ENCODE data around the gene HIKESHI.

Gene HIKESHI, protein sequence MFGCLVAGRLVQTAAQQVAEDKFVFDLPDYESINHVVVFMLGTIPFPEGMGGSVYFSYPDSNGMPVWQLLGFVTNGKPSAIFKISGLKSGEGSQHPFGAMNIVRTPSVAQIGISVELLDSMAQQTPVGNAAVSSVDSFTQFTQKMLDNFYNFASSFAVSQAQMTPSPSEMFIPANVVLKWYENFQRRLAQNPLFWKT

GRCh38 chr11:86302092-86302793, at the start of gene HIKESHI:
Gene HIKESHI (plus strand): TSS chr11:86302240. CDS start chr11:86302449, 209 bp downstream.
- DNase-seq: peak; percentile 95

GRCh38 chr11:86255896-86256295, 46.1 kb upstream of the HIKESHI start:
- DNase-seq: no peak

DNA sequence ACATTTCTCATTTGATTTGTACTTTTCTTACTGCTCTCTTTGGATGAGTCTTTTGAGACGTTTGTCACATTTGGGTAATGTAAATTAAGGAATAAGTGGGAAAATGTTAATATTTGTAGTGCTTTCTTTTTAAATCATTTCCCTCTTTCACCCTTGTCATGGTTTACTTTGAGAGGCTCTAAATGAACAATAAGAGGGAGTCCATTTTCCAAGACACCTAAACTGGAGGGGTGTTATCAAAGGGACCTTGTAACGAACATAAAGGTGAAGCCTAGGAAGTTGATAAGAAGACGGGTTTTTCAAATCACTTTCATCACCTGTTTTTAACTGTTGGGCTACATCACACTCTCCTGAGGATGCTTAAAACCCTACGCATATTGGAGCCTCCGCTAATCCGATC, 45.4 kb upstream of the HIKESHI start:
- no peak for DNase-seq

DNA sequence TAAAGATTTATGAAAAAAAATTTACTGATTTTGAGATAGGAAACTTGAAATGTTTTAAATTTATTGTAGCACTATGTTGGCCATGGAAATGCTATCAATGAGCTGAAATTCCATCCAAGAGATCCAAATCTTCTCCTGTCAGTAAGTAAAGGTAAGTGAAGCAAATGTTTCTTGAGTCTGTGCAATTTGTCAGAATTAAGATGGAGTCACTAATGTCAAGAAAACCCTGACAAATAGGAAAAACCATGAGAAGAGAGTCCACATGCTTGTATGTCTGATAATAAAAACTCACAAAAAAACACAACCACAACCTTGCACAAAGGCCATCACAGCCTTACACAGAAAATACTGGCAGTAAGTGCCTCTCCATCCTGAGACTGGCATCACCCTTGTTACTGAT, 44.6 kb upstream of the HIKESHI start:
- no peak for DNase-seq

DNA sequence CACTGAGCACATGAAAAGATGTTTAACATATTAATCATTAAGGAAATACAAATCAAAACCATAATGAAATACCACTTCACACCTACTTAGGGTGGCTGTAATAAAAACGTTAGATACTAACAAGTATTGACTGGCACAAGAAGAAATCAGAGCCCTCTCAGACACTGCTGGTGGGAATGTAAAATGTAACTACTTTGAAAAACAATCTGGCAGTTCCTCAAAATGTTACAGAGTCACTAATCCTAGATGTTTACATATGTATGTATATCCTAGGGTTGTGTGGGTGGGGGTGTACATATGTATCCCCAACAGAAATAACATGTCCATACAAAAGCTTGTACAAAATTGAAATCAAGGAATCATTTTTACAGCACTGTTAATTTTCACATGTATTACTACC, 42.3 kb upstream of the HIKESHI start:
- DNase-seq: no peak

- no peak for DNase-seq
These were observed 40.7 kb upstream of the HIKESHI start for GRCh38 chr11:86261328-86261727.

DNA sequence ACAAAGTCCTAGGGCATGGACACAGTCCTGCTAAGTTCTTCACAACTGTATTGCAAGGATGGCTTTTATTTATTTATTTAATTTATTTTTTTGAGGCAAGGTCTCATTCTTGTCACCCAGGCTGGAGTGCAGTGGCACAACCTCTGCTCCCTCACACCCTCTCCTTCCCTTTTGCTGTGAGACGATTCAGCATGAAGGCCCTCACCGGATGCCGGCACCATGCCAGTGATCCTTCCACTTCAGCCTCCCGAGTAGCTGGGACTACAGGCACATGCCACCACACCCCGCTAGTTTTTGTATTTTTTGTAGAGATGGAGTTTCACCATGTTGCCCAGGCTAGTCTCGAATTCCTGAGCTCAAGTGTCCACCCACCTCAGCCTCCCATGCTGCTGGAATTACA, 39.7 kb upstream of the HIKESHI start:
- no peak for DNase-seq

DNA sequence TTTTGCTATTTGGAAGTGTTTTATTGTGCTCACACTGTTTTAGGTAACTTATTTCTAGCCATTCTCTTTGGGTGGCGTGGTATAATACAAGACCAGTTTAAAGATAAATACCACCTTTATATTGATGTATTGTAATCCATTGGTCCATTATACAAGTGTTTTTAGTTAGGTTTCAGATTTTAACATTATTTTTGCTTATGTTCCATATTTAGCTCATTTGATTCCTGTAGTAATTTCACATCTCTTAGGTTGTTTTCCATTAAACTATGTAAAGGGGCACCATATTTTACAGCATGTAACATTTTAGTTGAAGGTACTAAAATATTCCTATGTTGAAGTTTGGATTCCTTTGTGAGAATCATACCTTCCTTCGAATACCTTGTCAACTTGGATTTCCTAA, 37.4 kb upstream of the HIKESHI start:
- DNase-seq: no peak

GRCh38 chr11:86265194-86265593, 36.8 kb upstream of the HIKESHI start:
- no peak for DNase-seq

DNA sequence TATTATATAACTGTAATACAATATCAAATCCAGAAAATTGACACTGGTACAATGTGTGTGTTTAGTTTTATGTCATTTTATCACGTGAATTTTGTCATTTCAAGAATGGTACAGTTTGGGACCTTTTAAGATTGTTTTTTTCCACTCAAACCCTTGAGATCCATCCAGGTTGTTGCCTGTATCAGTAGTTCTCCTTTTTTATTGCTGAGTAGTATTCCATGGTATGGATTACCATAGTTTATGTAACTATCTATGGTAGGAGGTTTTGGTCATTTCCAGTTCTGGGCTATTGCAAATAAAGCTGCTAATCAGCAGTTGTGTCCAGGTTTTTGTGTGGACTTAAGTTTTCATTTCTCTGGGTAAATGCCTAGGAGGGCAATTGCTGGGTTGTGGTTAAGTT, 32.4 kb upstream of the HIKESHI start:
- no peak for DNase-seq

DNA sequence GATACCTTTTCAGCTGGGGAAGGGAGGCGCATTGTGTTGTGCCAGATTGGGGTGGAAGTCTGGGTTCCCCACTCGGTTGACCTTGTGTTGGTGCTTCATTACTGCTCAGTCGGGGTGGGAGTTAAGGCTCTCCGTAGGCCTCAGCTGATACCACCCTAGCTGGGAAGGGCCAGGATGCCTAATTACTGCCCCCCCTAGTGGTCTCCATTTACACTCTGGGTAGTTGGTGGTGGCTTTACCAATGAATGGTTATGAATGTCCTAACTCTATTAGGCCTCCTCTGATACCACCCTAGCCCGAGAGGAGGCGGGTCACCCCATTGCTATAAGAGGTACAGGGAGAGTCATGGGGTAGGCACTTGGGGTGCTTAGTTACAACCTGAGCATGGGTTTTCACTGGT, 27.5 kb upstream of the HIKESHI start:
- DNase-seq: no peak

- no peak for DNase-seq
These were observed 27.0 kb upstream of the HIKESHI start for GRCh38 chr11:86274999-86275398.

GRCh38 chr11:86275493-86276370, 26.3 kb upstream of the HIKESHI start:
- no peak for DNase-seq

DNA sequence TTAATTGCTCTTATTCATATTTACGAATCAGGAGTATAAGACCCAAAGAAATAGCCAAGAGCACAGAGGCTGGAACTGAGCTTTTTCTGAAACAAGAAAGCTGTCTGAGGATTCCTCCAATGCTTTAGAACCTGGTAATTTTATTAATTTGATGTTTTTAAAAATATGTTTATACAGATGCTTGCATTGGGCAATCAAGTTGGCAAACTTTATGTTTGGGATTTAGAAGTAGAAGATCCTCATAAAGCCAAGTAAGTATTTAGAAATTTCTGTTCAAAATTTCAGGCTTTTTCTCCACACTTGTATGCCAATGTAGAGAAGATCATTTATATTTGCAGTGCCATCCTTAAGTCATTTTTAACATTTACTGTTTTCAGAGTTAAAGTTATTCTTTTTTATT, 24.3 kb upstream of the HIKESHI start:
- no peak for DNase-seq

DNA sequence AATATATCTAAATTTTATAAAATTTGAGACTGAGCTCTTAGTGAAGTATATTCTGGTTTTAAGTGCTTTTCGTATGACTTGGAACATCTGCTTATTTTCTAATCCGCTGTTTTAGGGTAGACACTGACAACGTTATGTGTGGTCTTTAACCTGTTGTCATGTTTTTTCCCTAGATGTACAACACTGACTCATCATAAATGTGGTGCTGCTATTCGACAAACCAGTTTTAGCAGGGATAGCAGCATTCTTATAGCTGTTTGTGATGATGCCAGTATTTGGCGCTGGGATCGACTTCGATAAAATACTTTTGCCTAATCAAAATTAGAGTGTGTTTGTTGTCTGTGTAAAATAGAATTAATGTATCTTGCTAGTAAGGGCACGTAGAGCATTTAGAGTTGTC, 23.8 kb upstream of the HIKESHI start:
- DNase-seq: no peak

GRCh38 chr11:86279747-86280146, 22.3 kb upstream of the HIKESHI start:
- DNase-seq: peak; percentile 49

GRCh38 chr11:86287468-86287796, 14.6 kb upstream of the HIKESHI start:
- DNase-seq: no peak

DNA sequence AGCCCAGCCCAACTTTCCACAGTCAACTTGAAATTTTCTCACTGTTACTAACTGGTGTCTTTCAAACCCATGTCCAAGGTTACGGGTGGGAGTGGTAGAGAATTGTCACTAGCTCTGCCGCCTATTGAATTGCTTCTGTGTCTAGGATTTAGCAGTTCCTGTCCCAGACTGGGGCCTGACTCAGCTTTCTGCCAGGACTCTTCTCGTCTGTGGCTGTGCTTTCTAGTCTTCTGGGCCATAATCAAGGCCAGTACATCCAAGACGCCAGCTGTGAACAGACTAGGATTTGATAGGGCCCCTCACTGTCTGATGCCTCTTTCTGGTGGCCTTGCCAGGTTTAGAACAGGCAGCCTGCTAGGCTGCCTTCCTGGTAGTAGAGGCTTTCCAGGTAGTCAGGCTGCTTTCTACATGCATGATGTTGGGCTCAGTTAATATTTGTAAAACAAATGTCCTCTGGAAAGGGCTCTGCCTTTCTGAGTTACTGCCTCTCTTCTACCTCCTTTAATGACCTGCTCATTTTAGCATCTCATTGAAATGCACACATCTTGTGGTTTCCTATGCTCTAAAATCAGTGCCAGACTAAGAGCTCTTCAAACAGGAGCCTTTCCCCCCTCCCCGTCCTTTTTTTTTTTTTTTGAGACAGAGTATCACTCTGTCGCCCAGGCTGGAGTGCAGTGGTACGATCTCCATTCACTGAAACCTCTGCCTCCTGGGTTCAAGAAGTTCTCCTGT, 13.1 kb upstream of the HIKESHI start:
- no peak for DNase-seq

DNA sequence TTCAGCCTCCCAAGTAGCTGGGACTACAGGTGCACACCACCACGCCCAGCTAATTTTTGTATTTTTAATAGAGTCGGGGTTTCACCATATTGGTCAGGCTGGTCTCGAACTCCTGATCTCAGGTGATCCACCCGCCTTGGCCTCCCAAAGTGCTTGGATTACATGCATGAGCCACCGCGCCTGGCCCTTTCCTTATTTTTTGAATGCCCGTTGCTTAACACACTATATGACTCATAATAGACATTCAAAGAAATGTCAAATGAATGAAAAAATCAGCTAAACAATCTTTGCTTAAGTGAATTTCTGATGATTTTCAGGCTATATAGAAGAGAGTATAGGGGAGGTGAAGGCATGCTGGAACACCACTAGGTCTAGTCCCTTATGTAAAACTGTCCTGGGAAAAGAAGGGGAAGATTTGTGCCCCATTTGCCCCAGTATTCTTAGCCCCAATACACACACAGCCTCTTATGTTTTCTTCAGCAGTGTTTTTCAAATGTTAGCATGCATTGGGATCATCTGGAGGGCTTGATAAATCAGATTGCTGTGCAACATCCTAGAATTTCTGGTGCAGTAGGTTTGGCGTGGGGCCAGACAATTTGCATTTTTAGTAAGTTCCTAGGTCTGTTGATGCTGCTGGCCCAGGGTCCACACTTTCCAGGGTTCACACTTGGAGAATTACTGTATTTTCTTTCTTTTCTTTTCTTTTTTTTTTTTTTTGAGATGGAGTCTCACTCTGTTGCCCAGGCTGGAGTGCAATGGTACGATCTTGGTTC, 12.3 kb upstream of the HIKESHI start:
- DNase-seq: peak; percentile 14

DNA sequence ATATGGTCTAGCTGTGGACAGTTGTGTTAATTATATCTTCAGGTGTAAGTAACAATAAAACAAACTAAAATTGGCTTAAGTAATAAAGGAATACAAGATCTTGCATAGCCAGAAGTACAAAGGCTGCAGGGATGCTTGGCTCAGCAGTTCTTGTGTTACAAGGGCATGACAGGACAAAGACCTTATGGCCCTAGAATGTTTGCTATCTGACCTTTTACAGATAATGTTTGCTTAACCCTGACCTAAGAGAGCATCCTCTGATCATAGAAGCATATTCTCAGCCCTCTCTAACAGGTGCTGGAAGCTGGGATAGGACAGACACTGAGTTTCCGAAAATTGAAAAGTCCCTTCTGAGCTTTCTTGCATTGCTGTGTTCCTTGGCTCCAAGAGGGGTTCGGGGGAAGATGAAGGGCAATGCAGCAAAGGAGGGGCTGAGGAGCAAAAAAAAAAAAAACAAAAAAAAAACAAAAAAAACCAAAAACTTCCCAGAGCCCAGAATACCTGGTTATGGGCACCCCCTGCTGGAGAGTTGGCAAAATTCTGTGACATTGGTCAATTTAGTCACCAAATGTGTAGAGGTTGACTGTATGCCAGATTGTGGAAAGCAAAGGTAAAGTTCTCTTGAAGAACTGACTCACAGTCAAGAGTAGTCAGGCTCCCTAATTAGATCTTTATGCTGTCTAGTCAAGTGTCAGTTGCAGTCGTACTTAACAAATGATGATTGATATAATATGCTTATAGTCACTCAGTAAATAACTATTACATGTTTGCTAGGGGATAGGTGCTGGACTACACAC, 10.4 kb upstream of the HIKESHI start:
- peak; percentile 59 for DNase-seq

DNA sequence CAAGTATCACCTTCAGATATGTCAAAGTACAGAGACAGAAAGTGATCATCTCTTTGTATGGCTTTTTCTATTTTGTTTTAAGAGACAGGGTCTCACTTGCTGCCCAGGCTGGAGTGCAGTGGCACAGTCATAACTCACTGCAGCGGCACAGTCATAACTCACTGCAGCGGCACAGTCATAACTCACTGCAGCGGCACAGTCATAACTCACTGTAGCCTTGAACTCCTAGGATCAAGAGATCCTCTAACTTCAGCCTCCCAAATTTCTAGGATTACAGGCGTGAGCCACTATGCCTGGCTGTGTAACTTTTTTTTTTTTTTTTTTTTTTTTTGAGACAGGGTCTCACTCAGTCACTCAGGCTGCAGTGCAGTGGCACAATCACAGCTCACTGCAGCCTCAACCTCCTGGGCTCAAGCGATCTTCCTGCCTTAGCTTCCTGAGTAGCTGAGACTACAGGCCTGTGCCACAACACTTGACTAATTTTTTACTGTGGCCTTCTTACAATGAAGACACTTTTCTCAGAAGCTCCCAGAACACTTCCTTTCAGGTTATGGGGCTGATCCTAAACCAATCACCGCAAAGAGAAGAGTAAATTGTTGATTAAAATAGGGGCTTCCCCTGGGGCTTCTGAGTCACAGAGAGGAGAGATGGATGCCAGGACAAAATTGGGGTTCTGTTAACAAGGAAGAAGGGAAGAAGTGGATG, 9.0 kb upstream of the HIKESHI start:
- DNase-seq: no peak
